GM18951 (cell line): Measurements from ENCODE around the gene VPS50.

Source experiments
- POLR2A ChIP-seq: IDR thresholded peaks from 4 replicates; pipeline ENCODE4 v1.6.1; 2011; ENCODE audit warnings: mild to moderate bottlenecking; ENCODE audit not compliant: insufficient read length, insufficient read depth; ENCODE audit errors: extremely low read depth
- in situ Hi-C: fragments of 300-500 bp; cut with MboI; formaldehyde crosslinking; loops from one replicate; pipeline ENCODE4 v1.12.0; 2022; ENCODE audit warnings: low sequenced_read_pairs, mixed read lengths, inconsistent platforms; ENCODE audit not compliant: unreplicated experiment

Gene VPS50

DNA sequence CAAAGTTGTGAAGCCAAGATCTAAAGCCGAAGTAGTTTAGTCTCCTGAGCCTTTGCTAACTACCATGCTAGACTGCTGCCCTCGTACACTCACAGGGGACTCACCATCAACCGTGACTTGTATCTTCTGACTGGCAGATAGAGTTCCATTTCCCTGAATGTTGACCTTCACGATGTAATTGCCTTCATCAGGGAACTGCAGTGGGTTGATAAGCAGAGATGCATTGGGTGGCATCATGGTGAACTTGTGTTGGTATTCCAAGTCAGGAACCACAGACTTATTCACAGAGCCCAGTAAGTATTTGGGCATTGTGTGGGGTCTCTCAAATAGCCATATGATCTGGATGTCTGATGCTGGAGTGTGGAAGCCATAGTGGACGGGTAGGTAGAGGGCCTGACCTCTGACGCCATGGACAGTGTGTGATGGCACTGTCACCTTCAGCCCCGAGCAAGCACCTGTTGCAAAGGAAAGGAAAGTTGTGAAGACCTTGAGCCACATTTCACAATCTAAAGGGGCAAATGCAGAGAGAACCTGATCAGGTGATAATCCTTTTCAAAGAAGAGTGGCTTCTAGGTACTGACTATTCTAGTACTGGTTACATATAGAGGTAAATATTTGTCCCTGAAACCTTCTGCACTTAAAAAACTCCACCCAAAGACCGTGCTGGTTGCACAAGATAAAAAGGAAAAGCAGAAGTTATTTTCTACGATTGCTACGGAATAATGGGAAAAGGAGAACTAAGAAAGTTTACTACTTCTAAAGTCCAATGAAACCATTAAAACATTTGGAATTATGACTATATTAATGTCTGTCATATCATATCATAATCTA, 13.0 kb upstream of the VPS50 start:
- in situ Hi-C loops: no loop called here
- no peak for TF ChIP-seq POLR2A

DNA sequence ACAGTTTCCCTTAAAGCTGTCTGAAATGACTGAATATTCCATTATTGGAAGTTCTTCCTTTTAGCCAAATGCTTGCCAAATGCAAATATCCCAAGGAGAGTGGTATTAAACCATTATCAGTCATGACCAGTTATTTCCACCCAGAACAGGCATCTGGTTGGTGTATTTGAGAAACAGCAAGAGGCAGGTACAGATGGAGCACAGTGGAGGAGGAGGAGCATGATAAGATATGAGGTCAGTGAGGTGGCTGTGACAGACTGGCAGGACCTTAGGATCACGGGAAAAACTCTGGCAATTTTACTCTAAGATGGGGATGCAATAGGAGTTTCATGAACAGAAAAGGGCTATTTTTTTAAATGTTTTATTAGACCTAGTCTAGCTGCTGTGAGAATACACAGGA, 12.3 kb upstream of the VPS50 start:
- in situ Hi-C loops: loop anchor here (10.0 kb wide), 1 partner anchor 125 kb away; no protein-coding TSS in a partner anchor
- no peak for TF ChIP-seq POLR2A

DNA sequence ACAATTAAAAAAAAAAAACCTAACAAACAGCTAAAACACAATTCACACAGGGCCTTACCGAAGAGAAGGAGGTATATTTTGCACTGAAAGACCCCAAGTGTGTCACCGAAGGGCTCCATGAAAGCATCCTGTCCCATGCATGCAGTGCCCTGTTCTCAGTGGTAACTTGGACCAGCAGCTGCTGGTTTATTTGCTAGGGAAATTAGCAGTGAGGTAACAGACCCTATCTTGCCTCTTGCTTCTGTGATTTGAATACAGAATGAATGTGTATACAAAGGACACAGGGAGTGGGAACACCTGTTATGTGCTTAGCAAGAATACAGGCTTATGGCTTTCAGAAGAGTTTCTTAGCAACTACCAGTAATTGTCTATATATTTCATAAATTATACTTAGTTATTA, 5.9 kb upstream of the VPS50 start, which contains the start of gene HEPACAM2:
HEPACAM2 (minus strand) TSS at position 160 of the 400 bp plus-strand sequence.
- no peak for TF ChIP-seq POLR2A
- in situ Hi-C loops: loop anchor here (10.0 kb wide), 1 partner anchor 132 kb away; no protein-coding TSS in a partner anchor

- no peak for TF ChIP-seq POLR2A
- in situ Hi-C loops: loop anchor here (10.0 kb wide), 1 partner anchor 134 kb away; no protein-coding TSS in a partner anchor
Measured at GRCh38 chr7:93228302-93228701, 3.9 kb upstream of the VPS50 start.

GRCh38 chr7:93231259-93231658, 907 bp upstream of the VPS50 start:
- TF ChIP-seq POLR2A: no peak

GRCh38 chr7:93232673-93233018, 480 bp downstream of the VPS50 start:
- TF ChIP-seq POLR2A: no peak
- in situ Hi-C loops: no loop called here

More at GRCh38 chr7:93231259-93231658, 907 bp upstream of the VPS50 start:
- in situ Hi-C loops: no loop called here

GRCh38 chr7:93235541-93235940, 3.4 kb downstream of the VPS50 start:
- TF ChIP-seq POLR2A: no peak
- in situ Hi-C loops: no loop called here

- no peak for TF ChIP-seq POLR2A
- in situ Hi-C loops: no loop called here
Measured at GRCh38 chr7:93238131-93238530, 6.0 kb downstream of the VPS50 start.

- TF ChIP-seq POLR2A: no peak
- in situ Hi-C loops: no loop called here
Measured at GRCh38 chr7:93238748-93239147, 6.6 kb downstream of the VPS50 start.

DNA sequence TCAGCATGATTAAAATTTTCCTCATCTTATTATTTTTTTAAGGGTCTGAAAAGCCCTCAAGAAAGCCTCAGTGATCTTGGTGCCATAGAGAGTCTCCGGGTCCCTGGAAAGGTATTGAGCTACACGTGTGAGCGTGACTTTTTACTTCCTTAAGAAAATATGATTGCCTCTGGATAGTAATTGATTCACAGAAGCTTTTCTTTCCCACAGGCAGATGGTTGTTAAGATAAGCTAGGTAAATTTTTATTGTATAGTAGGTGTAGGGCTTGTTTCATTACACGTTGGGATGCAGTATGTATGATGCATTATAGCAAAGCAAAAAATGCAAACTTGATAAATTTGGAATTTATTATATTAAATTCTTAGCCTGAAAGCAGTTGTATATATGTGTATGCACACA, 7.7 kb downstream of the VPS50 start:
- no peak for TF ChIP-seq POLR2A
- in situ Hi-C loops: loop anchor here (10.0 kb wide), 1 partner anchor 315 kb away; no protein-coding TSS in a partner anchor

- TF ChIP-seq POLR2A: no peak
- in situ Hi-C loops: loop anchor here (10.0 kb wide), 1 partner anchor 313 kb away; no protein-coding TSS in a partner anchor
Measured at GRCh38 chr7:93242106-93242505, 9.9 kb downstream of the VPS50 start.

- no peak for TF ChIP-seq POLR2A
- in situ Hi-C loops: loop anchor here (10.0 kb wide), 1 partner anchor 309 kb away; no protein-coding TSS in a partner anchor
Measured at GRCh38 chr7:93245525-93246432, 13.6 kb downstream of the VPS50 start.
